ENCODE measurements around the gene KCNJ2. TPM values are rescaled to one million over a fixed set of nuclear protein-coding genes. Genes with fewer than 3 reads are reported as not detected.

The KCNJ2 gene
- total and polyA plus RNA-seq, 10 of the 15 experiments (the other 5 are each of a cell fraction or from before 2014, with no cell fraction given): 1.6 to 10.1 (median 3.2) TPM

DNA sequence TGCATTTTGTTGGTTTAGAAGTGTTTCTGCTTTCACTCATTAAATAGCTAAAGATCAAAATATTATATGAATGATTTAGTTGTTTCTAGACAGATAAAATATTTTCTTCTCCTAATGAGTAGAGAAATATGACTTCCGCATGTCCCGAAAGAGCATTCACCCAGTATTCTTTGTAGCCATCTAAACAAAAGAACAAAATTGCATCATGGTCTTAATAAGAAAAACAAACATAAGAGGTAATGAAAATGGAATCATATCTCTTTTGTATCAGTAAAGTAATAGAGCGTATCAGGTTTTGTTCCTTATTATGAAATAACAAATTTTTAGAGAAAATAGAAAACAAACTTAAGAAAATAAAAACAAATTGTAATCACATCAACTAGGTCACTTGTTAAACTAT, 16.1 kb upstream of the KCNJ2 start:
- in situ Hi-C loops (cut with MboI) (no loop called here), intact Hi-C loops (cut with micrococcal nuclease; ENCODE audit: unreplicated experiment) (loop anchor here (10.0 kb wide), 1 partner anchor 58 kb away; no protein-coding TSS in a partner anchor)
- H2AFZ ChIP-seq (ENCODE audit: control insufficient read depth, low read depth, low read length): no peak overlapping the region
- H3K79me2 ChIP-seq (ENCODE audit: control insufficient read depth, insufficient read depth, low read length): no peaks in the 10 kb centered on the region
- no peaks in the 10 kb centered on the region for H3K36me3 ChIP-seq (ENCODE audit: control insufficient read depth in 2 of 2, insufficient read depth in 2 of 2, low read length in 1 of 2)
- H3K9ac ChIP-seq (ENCODE audit: control insufficient read depth, insufficient read depth, low read length): no peak overlapping the region
- H3K4me1 ChIP-seq (ENCODE audit: control insufficient read depth, insufficient read depth, low read length): no peaks in the 10 kb centered on the region
- no peaks in the 10 kb centered on the region for H3K27me3 ChIP-seq (replicated peaks in 1 of 2; ENCODE audit: control insufficient read depth in 2 of 2, insufficient read depth in 2 of 2, low read length in 1 of 2)
- no peak for ATAC-seq
- WGBS (ENCODE audit: insufficient coverage, insufficient replicate concordance, low lambda C conversion rate, missing lambda C conversion rate): 63% methylated on average over 3 of the region's 3 CpGs
- DNase-seq (ENCODE audit: low read depth, low spot score): no peak
- H3K4me3 ChIP-seq: no peak overlapping the region
- RAD21 ChIA-PET (ENCODE audit: unreplicated experiment): interaction anchor here (1.3 kb wide), 1 partner anchor 9 kb away, joined by 4 read pairs; no protein-coding TSS in a partner anchor
- TF ChIP-seq MXI1 (IDR thresholded peaks at IDR 0.05; ENCODE audit: low read depth, low read length) (no peak), FOXM1 (IDR thresholded peaks at IDR 0.05; ENCODE audit: low read depth, low read length) (no peak), ZZZ3 (IDR thresholded peaks at IDR 0.05; ENCODE audit: control insufficient read depth, insufficient read length, low read depth) (no peak), SMC3 (IDR thresholded peaks at IDR 0.05; ENCODE audit: borderline replicate concordance, low read length) (no peak), JUNB (IDR thresholded peaks at IDR 0.05) (no peak)
- TF ChIP-seq, protein P1, sequence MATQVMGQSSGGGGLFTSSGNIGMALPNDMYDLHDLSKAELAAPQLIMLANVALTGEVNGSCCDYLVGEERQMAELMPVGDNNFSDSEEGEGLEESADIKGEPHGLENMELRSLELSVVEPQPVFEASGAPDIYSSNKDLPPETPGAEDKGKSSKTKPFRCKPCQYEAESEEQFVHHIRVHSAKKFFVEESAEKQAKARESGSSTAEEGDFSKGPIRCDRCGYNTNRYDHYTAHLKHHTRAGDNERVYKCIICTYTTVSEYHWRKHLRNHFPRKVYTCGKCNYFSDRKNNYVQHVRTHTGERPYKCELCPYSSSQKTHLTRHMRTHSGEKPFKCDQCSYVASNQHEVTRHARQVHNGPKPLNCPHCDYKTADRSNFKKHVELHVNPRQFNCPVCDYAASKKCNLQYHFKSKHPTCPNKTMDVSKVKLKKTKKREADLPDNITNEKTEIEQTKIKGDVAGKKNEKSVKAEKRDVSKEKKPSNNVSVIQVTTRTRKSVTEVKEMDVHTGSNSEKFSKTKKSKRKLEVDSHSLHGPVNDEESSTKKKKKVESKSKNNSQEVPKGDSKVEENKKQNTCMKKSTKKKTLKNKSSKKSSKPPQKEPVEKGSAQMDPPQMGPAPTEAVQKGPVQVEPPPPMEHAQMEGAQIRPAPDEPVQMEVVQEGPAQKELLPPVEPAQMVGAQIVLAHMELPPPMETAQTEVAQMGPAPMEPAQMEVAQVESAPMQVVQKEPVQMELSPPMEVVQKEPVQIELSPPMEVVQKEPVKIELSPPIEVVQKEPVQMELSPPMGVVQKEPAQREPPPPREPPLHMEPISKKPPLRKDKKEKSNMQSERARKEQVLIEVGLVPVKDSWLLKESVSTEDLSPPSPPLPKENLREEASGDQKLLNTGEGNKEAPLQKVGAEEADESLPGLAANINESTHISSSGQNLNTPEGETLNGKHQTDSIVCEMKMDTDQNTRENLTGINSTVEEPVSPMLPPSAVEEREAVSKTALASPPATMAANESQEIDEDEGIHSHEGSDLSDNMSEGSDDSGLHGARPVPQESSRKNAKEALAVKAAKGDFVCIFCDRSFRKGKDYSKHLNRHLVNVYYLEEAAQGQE (IDR thresholded peaks at IDR 0.05; ENCODE audit: low read depth, low read length): no peak
- TF ChIP-seq, protein P2, sequence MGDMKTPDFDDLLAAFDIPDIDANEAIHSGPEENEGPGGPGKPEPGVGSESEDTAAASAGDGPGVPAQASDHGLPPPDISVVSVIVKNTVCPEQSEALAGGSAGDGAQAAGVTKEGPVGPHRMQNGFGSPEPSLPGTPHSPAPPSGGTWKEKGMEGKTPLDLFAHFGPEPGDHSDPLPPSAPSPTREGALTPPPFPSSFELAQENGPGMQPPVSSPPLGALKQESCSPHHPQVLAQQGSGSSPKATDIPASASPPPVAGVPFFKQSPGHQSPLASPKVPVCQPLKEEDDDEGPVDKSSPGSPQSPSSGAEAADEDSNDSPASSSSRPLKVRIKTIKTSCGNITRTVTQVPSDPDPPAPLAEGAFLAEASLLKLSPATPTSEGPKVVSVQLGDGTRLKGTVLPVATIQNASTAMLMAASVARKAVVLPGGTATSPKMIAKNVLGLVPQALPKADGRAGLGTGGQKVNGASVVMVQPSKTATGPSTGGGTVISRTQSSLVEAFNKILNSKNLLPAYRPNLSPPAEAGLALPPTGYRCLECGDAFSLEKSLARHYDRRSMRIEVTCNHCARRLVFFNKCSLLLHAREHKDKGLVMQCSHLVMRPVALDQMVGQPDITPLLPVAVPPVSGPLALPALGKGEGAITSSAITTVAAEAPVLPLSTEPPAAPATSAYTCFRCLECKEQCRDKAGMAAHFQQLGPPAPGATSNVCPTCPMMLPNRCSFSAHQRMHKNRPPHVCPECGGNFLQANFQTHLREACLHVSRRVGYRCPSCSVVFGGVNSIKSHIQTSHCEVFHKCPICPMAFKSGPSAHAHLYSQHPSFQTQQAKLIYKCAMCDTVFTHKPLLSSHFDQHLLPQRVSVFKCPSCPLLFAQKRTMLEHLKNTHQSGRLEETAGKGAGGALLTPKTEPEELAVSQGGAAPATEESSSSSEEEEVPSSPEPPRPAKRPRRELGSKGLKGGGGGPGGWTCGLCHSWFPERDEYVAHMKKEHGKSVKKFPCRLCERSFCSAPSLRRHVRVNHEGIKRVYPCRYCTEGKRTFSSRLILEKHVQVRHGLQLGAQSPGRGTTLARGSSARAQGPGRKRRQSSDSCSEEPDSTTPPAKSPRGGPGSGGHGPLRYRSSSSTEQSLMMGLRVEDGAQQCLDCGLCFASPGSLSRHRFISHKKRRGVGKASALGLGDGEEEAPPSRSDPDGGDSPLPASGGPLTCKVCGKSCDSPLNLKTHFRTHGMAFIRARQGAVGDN (IDR thresholded peaks at IDR 0.05): no peak
- TF ChIP-seq, protein P3, sequence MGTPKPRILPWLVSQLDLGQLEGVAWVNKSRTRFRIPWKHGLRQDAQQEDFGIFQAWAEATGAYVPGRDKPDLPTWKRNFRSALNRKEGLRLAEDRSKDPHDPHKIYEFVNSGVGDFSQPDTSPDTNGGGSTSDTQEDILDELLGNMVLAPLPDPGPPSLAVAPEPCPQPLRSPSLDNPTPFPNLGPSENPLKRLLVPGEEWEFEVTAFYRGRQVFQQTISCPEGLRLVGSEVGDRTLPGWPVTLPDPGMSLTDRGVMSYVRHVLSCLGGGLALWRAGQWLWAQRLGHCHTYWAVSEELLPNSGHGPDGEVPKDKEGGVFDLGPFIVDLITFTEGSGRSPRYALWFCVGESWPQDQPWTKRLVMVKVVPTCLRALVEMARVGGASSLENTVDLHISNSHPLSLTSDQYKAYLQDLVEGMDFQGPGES (IDR thresholded peaks at IDR 0.05): no peak
- TF ChIP-seq, protein P4, sequence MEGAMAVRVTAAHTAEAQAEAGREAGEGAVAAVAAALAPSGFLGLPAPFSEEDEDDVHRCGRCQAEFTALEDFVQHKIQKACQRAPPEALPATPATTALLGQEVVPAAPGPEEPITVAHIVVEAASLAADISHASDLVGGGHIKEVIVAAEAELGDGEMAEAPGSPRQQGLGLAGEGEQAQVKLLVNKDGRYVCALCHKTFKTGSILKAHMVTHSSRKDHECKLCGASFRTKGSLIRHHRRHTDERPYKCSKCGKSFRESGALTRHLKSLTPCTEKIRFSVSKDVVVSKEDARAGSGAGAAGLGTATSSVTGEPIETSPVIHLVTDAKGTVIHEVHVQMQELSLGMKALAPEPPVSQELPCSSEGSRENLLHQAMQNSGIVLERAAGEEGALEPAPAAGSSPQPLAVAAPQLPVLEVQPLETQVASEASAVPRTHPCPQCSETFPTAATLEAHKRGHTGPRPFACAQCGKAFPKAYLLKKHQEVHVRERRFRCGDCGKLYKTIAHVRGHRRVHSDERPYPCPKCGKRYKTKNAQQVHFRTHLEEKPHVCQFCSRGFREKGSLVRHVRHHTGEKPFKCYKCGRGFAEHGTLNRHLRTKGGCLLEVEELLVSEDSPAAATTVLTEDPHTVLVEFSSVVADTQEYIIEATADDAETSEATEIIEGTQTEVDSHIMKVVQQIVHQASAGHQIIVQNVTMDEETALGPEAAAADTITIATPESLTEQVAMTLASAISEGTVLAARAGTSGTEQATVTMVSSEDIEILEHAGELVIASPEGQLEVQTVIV (IDR thresholded peaks at IDR 0.05; ENCODE audit: borderline replicate concordance, partially characterized antibody): no peak
- CTCF ChIA-PET: interaction anchor here (1.0 to 1.5 kb wide), 3 partner anchors 9 to 251 kb away, joined by 3 to 8 read pairs (median 3); no protein-coding TSS in a partner anchor
- H3K4me2 ChIP-seq (ENCODE audit: control insufficient read depth, insufficient read depth): no peak overlapping the region
- no peaks in the 10 kb centered on the region for H3K9me3 ChIP-seq (replicated peaks; ENCODE audit: control insufficient read depth, insufficient read depth, low read length)
- FAIRE-seq: no peak
- SMC1A ChIA-PET (ENCODE audit: uncharacterized antibody, unreplicated experiment): interaction anchor here (0.6 to 1.5 kb wide), 4 partner anchors 11 to 459 kb away, joined by 3 to 4 read pairs (median 3); no protein-coding TSS in a partner anchor
- POLR2A ChIA-PET: no interaction called here
- no peak overlapping the region for H3K27ac ChIP-seq (ENCODE audit: control insufficient read depth, insufficient read depth)
- no peaks in the 10 kb centered on the region for H4K20me1 ChIP-seq (ENCODE audit: control insufficient read depth, insufficient read depth)
- no TSS peak for BruUV-seq (replicated peaks)
